ENCODE results near the gene CYP27A1. TPM values are rescaled to one million over a fixed set of nuclear protein-coding genes. Genes with fewer than 3 reads are reported as not detected.

The CYP27A1 gene
- total and polyA plus RNA-seq, 2 of the 8 experiments (the other 6 are each of a cell fraction or from before 2014, with no cell fraction given) = 5.4 to 14.7 TPM

GRCh38 chr2:218812096-218812815, 30.3 kb downstream of the CYP27A1 start:
- Histone ChIP-seq H3K4me1 (replicated peaks in 1 of 4; ENCODE audit: control insufficient read depth in 3 of 4, insufficient read depth in 4 of 4, low read length in 3 of 4) (no peaks in the 10 kb centered on the region), H3K18ac (ENCODE audit: extremely low read depth, low read length) (no peak overlapping the region), H2BK12ac (ENCODE audit: low read depth, low read length) (no peak overlapping the region), H3K27me3 (replicated peaks in 1 of 4; ENCODE audit: control insufficient read depth in 3 of 4, extremely low read depth in 1 of 4, insufficient read depth in 3 of 4, low read length in 3 of 4) (no peaks in the 10 kb centered on the region), H3K36me3 (ENCODE audit: control insufficient read depth in 2 of 4, insufficient read depth in 4 of 4, low read length in 3 of 4) (no peaks in the 10 kb centered on the region), H2AK5ac (ENCODE audit: low read depth, low read length) (no peak overlapping the region), H4K8ac (ENCODE audit: extremely low read depth, insufficient read depth, low read length) (no peak overlapping the region), H3K23ac (ENCODE audit: insufficient read length) (no peak overlapping the region), H3K27ac (ENCODE audit: low read depth, low read length) (no peak overlapping the region), H3K79me2 (ENCODE audit: control insufficient read depth in 1 of 2, insufficient read depth in 2 of 2, low read length in 2 of 2) (no peaks in the 10 kb centered on the region), H2AFZ (ENCODE audit: low read length) (no peak overlapping the region), H3K79me1 (ENCODE audit: low read depth, low read length) (no peaks in the 10 kb centered on the region), H4K91ac (replicated peaks; ENCODE audit: insufficient read length, low read length) (no peak overlapping the region), H3K4me2 (ENCODE audit: insufficient read depth in 1 of 2, low read depth in 2 of 2, low read length in 2 of 2) (no peak overlapping the region), H3K9me3 (ENCODE audit: insufficient read depth in 2 of 2, low read depth in 1 of 2, low read length in 1 of 2) (no peaks in the 10 kb centered on the region), H2BK120ac (replicated peaks; ENCODE audit: low read depth, low read length) (no peak overlapping the region), H3K14ac (ENCODE audit: insufficient read length) (no peak overlapping the region), H4K20me1 (replicated peaks in 1 of 2; ENCODE audit: control insufficient read depth in 1 of 2, insufficient read depth in 2 of 2, low read length in 2 of 2) (no peaks in the 10 kb centered on the region), H3K9ac (replicated peaks in 1 of 4; ENCODE audit: extremely low read depth in 1 of 4, low read depth in 3 of 4, low read length in 3 of 4) (no peak overlapping the region), H3K4ac (replicated peaks; ENCODE audit: insufficient read length, low read depth, low read length) (no peak overlapping the region), H3K23me2 (ENCODE audit: low read depth, low read length) (no peaks in the 10 kb centered on the region), H2BK5ac (ENCODE audit: low read depth, low read length) (no peak overlapping the region), H3K56ac (replicated peaks; ENCODE audit: insufficient read length, low read depth, low read length) (no peak overlapping the region), H4K5ac (ENCODE audit: insufficient read length, low read depth, low read length) (no peak overlapping the region), H2BK20ac (ENCODE audit: low read length) (no peak overlapping the region), H2BK15ac (ENCODE audit: low read length) (0 out of 2 replicates have a peak overlapping the region, but pooled peaks have one; percentile 53), H3K4me3 (ENCODE audit: extremely low read depth in 1 of 4, insufficient read depth in 2 of 4, low read depth in 3 of 4, low read length in 4 of 4) (no peak overlapping the region)
- POLR2A ChIA-PET (ENCODE audit: partially characterized antibody) = interaction anchor here (0.8 kb wide), 1 partner anchor 17 kb away, joined by 3 read pairs; no protein-coding TSS in a partner anchor
- FAIRE-seq = no peak
- WGBS, 2 experiments (ENCODE audit: extremely low coverage in 1 of 2, insufficient coverage in 1 of 2, insufficient read length in 1 of 2, insufficient replicate concordance in 2 of 2, low coverage in 1 of 2, low lambda C conversion rate in 2 of 2, missing lambda C conversion rate in 1 of 2) = 95% methylated on average over 21 of the region's 21 CpGs; no CpG with 5 or more reads in 1 of the 2 experiments
- CTCF ChIA-PET (ENCODE audit: partially characterized antibody) = interaction anchor here (0.8 to 1.6 kb wide), 4 partner anchors 35 to 85 kb away, joined by 3 to 5 read pairs (median 5); no protein-coding TSS in a partner anchor
- no peak for DNase-seq (ENCODE audit: low read depth in 1 of 2, low spot score in 2 of 2)
- TF ChIP-seq HDAC6 (IDR thresholded peaks at IDR 0.05; ENCODE audit: low read depth, low read length) = no peak
- TF ChIP-seq ZNF274 (IDR thresholded peaks at IDR 0.05; ENCODE audit: borderline replicate concordance, extremely low read depth, low read length) = no peak
- no peak for TF ChIP-seq CEBPB (IDR thresholded peaks at IDR 0.05; ENCODE audit: low read depth, low read length)
- no peak for TF ChIP-seq BCL11A (IDR thresholded peaks at IDR 0.05; ENCODE audit: low read depth in 2 of 2, low read length in 2 of 2)
- TF ChIP-seq SIN3A (conservative IDR thresholded peaks at IDR 0.05 in 1 of 2, IDR thresholded peaks at IDR 0.05 in 1 of 2; ENCODE audit: low read depth in 1 of 2, low read length in 2 of 2) = no peak
- no peak for TF ChIP-seq SAP30 (IDR thresholded peaks at IDR 0.05; ENCODE audit: insufficient read depth, insufficient replicate concordance, low read length)
- TF ChIP-seq RNF2 (IDR thresholded peaks at IDR 0.05; ENCODE audit: borderline replicate concordance, low read depth, low read length, missing control alignments, poor library complexity, severe bottlenecking) = no peak
- TF ChIP-seq TCF12 (IDR thresholded peaks at IDR 0.05; ENCODE audit: low read depth, low read length) = no peak
